Measurements from ENCODE around the gene PIGM.
"Not testable (repeated sequence)": the region's sequence is repeated elsewhere in the genome, so short reads cannot be mapped to it uniquely, and the experiment has no call there.

PIGM gene

DNA sequence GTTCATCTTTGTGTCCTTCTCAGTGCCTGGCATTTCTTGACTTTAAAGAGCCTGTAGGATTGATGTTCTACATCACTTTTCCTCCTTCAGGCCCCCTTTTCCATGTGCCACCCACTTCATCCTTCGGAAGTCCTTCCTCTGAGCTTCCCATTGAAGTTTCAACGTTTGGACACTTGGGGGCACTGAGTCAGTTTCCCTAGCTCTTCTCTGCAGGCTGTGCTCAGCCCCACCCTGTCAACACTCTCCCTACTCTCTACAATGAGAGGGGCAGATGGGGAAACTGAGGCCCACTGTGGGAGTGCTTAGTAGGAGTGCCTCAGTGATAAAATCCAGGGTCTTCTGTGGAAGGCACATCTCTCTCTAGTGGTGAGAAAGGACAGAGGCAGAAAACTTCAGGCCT lies 26.3 kb upstream of the PIGM start:
- no peak for DNase-seq

- no peak for DNase-seq
Observed at GRCh38 chr1:160056648-160057169, 24.9 kb upstream of the PIGM start.

GRCh38 chr1:160053548-160054365 lies 22.0 kb upstream of the PIGM start:
- no peak for DNase-seq

- no peak for DNase-seq
Observed at GRCh38 chr1:160052936-160053335, 21.1 kb upstream of the PIGM start.

GRCh38 chr1:160050619-160051018 lies 18.8 kb upstream of the PIGM start:
- DNase-seq: no peak

DNA sequence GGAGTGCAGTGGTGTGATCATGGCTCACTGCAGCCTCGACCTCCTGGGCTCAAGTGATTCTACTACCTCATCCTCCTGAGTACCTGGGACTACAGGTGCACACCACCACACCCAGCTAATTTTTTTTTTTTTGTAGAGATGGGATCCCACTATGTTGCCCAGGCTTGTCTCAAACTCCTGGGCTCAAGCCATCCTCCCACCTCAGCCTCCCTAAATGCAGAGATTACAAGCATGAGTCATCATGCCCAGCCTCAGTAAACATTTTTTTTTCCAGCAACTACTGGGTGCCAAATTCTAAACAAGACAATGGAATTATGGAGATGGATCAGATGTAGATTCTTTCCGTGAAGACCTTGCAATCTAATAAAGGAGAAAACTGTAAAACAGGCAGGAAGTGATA lies 18.4 kb upstream of the PIGM start:
- not testable (repeated sequence) for DNase-seq

GRCh38 chr1:160049101-160049500 lies 17.3 kb upstream of the PIGM start:
- DNase-seq: no peak

DNA sequence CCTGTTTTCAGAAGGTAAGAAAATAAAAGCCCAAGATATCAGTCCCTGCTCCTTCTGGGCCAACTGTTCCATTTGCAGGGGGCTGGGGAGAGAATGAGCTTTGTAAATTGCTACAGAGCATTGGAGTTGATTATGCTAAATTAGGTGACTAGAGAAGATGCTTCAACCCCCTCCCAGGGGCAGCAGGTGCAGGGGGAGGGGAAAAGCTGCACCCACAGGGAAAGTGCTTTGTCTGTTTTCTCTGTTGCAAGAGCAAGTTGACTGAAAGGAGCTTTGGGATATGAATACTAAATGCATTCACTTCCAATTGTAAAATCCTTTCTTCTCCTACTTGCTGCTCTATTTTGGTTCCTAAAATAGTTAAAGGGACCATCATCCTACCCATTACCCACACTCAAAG lies 16.5 kb upstream of the PIGM start:
- DNase-seq: no peak

DNA sequence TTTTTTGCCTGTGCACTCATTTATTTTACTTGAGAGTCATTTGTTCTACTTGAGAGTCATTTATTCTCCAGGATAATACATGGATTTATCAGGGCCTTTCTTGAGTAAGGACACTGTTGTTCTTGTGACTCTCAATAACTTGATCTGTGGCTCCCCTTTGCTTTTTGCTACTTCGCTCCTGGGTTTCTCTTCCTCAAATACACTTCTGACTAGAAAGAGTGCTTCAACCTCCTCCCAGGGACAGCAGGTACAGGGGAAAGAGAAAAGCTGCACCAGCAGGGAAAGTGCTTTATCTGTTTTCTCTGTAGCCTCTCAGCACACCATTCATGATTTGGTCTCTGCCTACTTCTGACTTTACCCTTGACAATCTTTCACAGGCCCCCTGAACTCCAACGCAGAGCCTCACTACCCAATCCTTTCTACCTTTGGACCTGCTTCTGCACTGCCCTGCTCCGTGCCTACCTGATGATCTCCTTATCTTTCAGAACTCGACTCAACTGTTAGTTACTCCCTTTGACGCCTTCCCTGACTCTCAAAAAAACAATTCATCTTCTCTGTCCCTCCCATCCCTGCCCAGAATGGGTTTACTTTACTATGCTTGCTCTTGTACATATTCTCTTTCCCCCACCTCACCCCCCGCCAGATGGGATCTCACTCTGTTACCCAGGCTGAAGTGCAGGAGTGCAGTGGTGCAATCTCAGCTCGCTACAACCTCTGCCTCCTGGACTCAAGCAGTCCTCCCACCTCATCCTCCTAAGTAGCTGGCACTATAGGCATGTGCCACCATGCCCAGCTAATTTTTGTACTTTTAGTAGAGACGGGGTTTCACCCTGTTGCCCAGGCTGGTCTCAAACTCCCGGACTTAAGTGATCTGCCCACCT lies 15.6 kb upstream of the PIGM start:
- DNase-seq: no peak

GRCh38 chr1:160046494-160047110 lies 14.8 kb upstream of the PIGM start:
- DNase-seq: peak; percentile 34

DNA sequence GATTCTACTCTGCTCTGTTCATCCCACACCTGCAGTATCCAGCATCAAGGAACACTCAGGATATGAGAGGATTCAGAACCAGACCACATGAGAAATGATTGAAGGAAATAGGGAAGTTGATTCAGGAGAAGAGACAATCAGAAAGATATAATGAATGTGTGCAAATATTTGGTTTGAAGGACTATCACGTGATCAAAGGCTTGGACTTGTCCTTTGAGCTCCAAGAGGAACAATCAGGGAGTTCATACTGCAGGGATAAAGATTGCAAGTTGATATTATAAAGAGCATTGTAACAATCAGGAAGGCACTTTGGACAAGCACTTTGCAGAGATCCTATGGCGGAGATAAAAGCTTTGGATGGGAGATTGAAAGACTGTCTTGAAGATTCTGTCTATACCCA lies 13.9 kb upstream of the PIGM start:
- no peak for DNase-seq

GRCh38 chr1:160043543-160043942 lies 11.8 kb upstream of the PIGM start:
- no peak for DNase-seq

DNA sequence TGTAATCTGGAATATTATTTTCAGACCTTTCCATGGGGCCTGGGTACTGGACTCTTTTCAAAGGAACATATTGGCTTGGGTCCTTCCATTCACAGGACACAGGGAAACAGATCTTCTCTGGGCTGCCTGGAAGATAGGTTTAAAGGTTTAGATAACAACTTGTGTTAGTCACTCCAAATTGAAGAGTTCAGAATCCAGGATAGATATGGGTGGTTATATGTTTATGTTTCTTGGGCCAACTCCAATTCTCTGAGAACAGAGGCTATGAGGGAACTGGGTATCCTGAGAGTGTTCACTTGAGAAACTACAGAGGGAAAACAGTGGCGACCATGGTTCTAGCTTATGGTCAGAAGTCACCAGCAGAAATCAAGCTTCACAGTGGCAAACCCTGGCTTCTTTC lies 8.7 kb upstream of the PIGM start:
- DNase-seq: no peak

DNA sequence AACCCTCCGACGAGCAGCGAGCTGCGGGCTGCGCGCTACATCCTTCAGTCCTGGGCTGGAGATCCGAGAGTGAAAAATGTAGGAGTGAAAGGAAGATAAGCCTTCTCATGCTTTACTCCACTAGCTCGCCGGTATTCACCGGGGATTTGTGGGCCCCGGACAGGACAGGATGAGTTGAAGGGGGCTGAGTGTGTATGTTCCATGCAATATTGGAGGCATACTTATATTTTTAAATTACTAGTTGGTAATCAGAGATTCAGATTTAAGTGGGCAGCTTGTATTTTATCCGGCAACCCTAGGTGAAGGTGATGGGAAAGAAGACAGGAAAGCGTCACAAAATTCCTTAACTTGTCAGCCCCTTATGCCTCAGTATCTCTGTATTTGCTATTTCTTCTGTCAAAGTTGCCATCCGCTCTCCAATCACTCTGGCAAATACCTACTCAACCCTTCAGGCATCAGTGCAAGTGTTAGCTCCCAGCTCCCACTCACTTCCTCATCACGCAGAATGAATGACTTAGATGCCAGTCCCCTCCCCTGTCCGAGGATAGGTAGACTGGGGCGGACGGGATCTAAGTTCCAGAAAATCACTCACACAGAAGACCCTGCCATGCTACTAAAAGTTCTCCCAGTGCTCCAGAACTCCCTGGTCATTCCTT lies 503 bp upstream of the PIGM start:
- no peak for DNase-seq

GRCh38 chr1:160030657-160031364 lies 979 bp downstream of the PIGM start:
- DNase-seq: no peak

- DNase-seq: no peak
Observed at GRCh38 chr1:160028426-160028825, 3.4 kb downstream of the PIGM start.

GRCh38 chr1:160025314-160025713 lies 6.5 kb downstream of the PIGM start:
- no peak for DNase-seq

DNA sequence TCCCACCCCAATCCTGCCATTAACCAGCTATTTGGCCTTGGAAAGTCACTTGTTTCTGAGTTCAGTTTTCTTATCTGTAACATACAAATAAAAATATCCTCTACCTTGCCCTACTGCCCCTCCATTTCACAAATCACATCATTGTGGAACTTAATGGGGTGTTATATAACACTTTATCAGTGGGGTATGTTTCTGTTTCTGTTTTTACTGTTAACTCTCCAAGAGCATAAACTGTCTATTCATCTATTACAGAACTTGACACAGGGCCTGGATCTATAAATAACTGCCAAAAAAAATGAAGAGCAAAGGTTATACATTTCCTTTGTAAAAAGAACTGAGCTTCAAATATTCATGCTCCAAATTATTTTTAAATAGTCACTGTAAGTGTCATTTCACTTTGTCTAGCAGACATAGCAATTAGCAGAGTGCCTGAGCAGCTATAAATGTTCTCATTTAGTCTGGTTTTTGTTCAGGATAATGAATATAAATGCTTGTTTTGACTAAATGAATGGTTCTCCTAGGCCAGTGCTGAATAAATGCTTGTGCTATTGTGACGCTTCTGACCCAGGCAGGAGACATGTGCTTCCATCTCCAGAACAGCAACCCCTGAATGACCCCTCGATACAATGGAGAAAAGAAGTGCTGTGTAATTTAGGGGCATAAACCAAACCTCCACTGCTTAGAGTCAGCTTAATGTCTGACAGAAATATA lies 7.4 kb downstream of the PIGM start:
- DNase-seq: no peak

DNA sequence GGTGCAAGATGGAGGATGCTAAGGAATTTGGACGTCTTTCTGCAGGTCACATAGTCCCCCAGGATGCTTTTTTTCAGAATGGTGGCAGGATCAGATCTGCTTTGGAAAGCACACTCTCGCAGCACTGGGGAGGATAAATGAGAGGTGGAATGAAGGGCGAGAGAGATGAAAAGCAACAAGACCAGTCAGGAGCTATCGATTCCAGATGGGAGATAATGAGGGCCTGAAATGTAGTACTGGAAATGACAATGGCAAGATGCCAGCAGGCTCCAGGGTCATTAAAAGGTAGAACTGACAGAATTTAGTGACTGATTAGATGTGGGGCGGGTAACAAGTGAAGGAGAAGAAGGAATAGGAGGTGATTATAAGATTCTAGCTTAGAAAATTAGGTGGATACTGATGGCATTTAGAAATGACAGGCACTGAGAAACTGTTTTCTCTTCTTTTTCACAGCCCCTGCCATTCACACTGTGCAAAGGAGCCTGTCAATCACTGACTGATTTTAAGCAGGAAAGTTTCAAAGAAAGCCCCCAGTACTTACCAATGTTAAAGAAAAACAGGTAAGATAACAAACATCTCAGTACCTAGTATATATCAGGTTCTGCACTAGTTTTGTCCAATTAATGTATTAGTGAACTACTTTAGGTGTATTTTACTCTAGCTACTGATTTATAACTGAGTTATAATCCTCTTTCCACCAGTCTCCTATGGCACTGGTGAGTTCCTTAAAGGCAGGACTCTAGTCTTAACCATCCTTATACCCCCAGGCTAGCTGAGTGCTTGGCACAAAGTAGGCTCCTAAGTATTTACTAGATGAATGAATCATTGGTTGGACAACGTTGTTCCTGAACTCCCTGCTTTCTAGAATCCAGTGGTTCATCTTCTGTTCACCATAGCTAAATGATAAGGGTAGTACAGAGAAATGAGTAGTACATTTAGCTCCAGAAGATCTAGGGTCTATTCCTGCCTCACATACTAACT lies 9.2 kb downstream of the PIGM start:
- DNase-seq: no peak

GRCh38 chr1:160021376-160022074 lies 10.3 kb downstream of the PIGM start:
- no peak for DNase-seq

Measured in HCEC 1CT (cell line).